Neural progenitor cell (in vitro differentiated cells): Measurements from ENCODE around the gene RNASE9. TPM values are rescaled to one million over a fixed set of nuclear protein-coding genes. Genes with fewer than 3 reads are reported as not detected.
"Not testable (repeated sequence)": the region's sequence is repeated elsewhere in the genome, so short reads cannot be mapped to it uniquely, and the experiment has no call there.

Experiments used
- DNase-seq: peaks from one replicate; pipeline ENCODE4 v3.0.0-alpha.2; 2016; ENCODE audit warnings: low spot score
- H2AFZ ChIP-seq: fragments of 200-600 bp; sonication (generic); replicated peaks from 2 replicates; pipeline ENCODE4 v1.6.1; 2016; ENCODE audit warnings: antibody characterized with exemption
- H3F3A ChIP-seq: fragments of 200-600 bp; sonication (generic); 2 replicates; pipeline ENCODE4 v1.6.1; 2016; ENCODE audit warnings: antibody characterized with exemption, low read depth
- H3K27ac ChIP-seq: fragments of 200-600 bp; sonication (generic); 2 replicates; pipeline ENCODE4 v1.5.1; 2016; ENCODE audit warnings: mild to moderate bottlenecking
- H3K27me3 ChIP-seq: fragments of 200-600 bp; sonication (generic); 2 replicates; pipeline ENCODE4 v1.6.1; 2016; ENCODE audit warnings: mild to moderate bottlenecking, moderate library complexity
- H3K36me3 ChIP-seq: fragments of 200-600 bp; sonication (generic); 2 replicates; pipeline ENCODE4 v1.5.1; 2016
- H3K4me1 ChIP-seq: fragments of 200-600 bp; sonication (generic); 2 replicates; pipeline ENCODE4 v1.6.1; 2016; ENCODE audit warnings: mixed run types
- H3K4me2 ChIP-seq: fragments of 200-600 bp; sonication (generic); 2 replicates; pipeline ENCODE4 v1.6.1; 2016
- H3K4me3 ChIP-seq: fragments of 200-600 bp; sonication (generic); 2 replicates; pipeline ENCODE4 v1.5.1; 2016
- H3K79me2 ChIP-seq: fragments of 200-600 bp; sonication (generic); 2 replicates; pipeline ENCODE4 v1.6.1; 2016; ENCODE audit warnings: low read depth
- H3K9ac ChIP-seq: fragments of 200-600 bp; sonication (generic); 2 replicates; pipeline ENCODE4 v1.6.1; 2016
- H3K9me3 ChIP-seq: fragments of 200-600 bp; sonication (generic); 2 replicates; pipeline ENCODE4 v1.5.1; 2016; ENCODE audit warnings: low read depth
- H4K20me1 ChIP-seq: fragments of 200-600 bp; sonication (generic); 2 replicates; pipeline ENCODE4 v1.6.1; 2016; ENCODE audit warnings: low read depth
- H3K27ac Mint-ChIP-seq: 3 replicates; pipeline ENCODE4 v1.8.0; 2021; ENCODE audit warnings: mixed read lengths
- H3K27me3 Mint-ChIP-seq: 2 replicates; pipeline ENCODE4 v1.8.0; 2022; ENCODE audit warnings: low read depth, mild to moderate bottlenecking, inconsistent platforms, moderate library complexity, mixed read lengths; ENCODE audit not compliant: insufficient read depth
- H3K36me3 Mint-ChIP-seq: 3 replicates; pipeline ENCODE4 v1.8.0; 2021; ENCODE audit warnings: mixed read lengths
- H3K4me1 Mint-ChIP-seq: 3 replicates; pipeline ENCODE4 v1.8.0; 2021; ENCODE audit warnings: mixed read lengths
- H3K4me3 Mint-ChIP-seq: 3 replicates; pipeline ENCODE4 v1.8.0; 2021; ENCODE audit warnings: mild to moderate bottlenecking, moderate library complexity, mixed read lengths
- H3K9me3 Mint-ChIP-seq: 3 replicates; pipeline ENCODE4 v1.8.0; 2020; ENCODE audit warnings: mixed read lengths
- EZH2 ChIP-seq: fragments of 200-600 bp; sonication (generic); IDR thresholded peaks from 2 replicates; pipeline ENCODE4 v1.6.1; 2017; ENCODE audit warnings: antibody characterized with exemption, mild to moderate bottlenecking, moderate library complexity
- EZH2phosphoT487 ChIP-seq: fragments of 200-600 bp; sonication (generic); IDR thresholded peaks from 2 replicates; pipeline ENCODE4 v1.6.1; 2017; ENCODE audit warnings: antibody characterized with exemption
- total RNA-seq: library from RNA; depleted of rRNA; stranded (reverse); fragments of >200 nt; gene quantifications from 2 replicates; pipeline ENCODE4 v1.2.3, GENCODE V29; 2015; ENCODE audit warnings: low replicate concordance
- TF ChIP-seq, protein P1 (sequence below): fragments of 200-600 bp; sonication (generic); IDR thresholded peaks from 2 replicates; pipeline ENCODE4 v1.5.1; 2017; ENCODE audit warnings: antibody characterized with exemption, mild to moderate bottlenecking

Gene RNASE9
- total RNA-seq, 1 donor from 2014 or later, result not detected

DNA sequence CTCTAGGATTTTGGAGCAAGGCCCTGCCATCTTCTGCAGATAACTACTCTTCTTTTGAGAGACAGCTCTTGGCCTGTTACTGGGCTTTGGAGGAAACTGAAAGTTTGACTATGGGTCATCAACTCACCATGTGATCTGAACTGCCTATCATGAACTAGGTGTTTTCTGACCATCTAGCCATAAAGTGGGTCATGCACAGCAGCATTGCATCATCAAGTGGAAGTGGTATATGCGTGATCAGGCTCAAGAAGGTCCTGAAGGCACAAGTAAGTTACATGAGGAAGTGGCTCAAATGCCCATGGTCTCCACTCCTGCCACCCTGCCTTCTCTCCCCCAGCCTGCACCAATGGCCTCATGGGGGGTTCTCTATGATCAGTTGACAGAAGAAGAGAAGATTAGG, 9.9 kb upstream of the RNASE9 start:
- not testable (repeated sequence) for H3K36me3 ChIP-seq, H3K9me3 ChIP-seq, H3K27ac ChIP-seq, H3K27me3 Mint-ChIP-seq, H3K79me2 ChIP-seq, H3K27me3 ChIP-seq, H3K27ac Mint-ChIP-seq, H3K4me3 ChIP-seq, H3K4me2 ChIP-seq, H3K9me3 Mint-ChIP-seq, H3K4me1 Mint-ChIP-seq, H4K20me1 ChIP-seq, H3K4me3 Mint-ChIP-seq, H3K4me1 ChIP-seq, H2AFZ ChIP-seq, H3F3A ChIP-seq, H3K36me3 Mint-ChIP-seq, H3K9ac ChIP-seq, DNase-seq

DNA sequence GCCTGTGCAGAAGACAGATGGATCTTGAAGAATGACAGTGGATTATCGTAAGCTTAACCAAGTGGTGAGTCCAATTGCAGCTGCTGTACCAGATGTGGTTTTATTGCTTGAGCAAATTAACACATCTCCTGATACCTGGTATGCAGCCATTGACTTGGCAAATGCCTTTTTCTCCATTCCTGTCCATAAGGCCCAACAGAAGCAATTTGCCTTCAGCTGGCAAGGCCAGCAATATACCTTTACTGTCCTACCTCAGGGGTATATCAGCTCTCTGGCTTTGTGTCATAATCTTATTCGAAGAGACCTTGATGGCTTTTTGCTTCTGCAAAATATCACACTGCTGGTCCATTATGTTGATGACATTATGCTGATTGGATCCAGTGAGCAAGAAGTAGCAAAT, 9.0 kb upstream of the RNASE9 start:
- H3K27me3 Mint-ChIP-seq, H3K4me3 Mint-ChIP-seq, H3K9ac ChIP-seq, H3K79me2 ChIP-seq, H3K9me3 Mint-ChIP-seq, H3K4me1 ChIP-seq, H3K9me3 ChIP-seq, H4K20me1 ChIP-seq, H3K27me3 ChIP-seq, H3K27ac Mint-ChIP-seq, H2AFZ ChIP-seq, DNase-seq, H3K4me1 Mint-ChIP-seq, H3K36me3 ChIP-seq, H3K4me3 ChIP-seq, H3K27ac ChIP-seq, H3F3A ChIP-seq, H3K36me3 Mint-ChIP-seq, H3K4me2 ChIP-seq: not testable (repeated sequence)

- Histone ChIP-seq H3K4me1 (peaks cover 10% of the 10 kb centered on the region), H3K36me3 (no peaks in the 10 kb centered on the region), H3K9me3 (no peaks in the 10 kb centered on the region), H3K79me2 (no peaks in the 10 kb centered on the region), H3K27me3 (no peaks in the 10 kb centered on the region), H4K20me1 (no peaks in the 10 kb centered on the region), H3K27ac (no peak overlapping the region), H2AFZ (no peak overlapping the region), H3K4me3 (no peak overlapping the region), H3F3A (no peaks in the 10 kb centered on the region), H3K9ac (no peak overlapping the region), H3K4me2 (no peak overlapping the region)
- peaks cover 3% of the 10 kb centered on the region for H3K27me3 Mint-ChIP-seq
- peaks cover 8% of the 10 kb centered on the region for H3K9me3 Mint-ChIP-seq
- TF ChIP-seq EZH2, result no peak
- TF ChIP-seq, protein P1, sequence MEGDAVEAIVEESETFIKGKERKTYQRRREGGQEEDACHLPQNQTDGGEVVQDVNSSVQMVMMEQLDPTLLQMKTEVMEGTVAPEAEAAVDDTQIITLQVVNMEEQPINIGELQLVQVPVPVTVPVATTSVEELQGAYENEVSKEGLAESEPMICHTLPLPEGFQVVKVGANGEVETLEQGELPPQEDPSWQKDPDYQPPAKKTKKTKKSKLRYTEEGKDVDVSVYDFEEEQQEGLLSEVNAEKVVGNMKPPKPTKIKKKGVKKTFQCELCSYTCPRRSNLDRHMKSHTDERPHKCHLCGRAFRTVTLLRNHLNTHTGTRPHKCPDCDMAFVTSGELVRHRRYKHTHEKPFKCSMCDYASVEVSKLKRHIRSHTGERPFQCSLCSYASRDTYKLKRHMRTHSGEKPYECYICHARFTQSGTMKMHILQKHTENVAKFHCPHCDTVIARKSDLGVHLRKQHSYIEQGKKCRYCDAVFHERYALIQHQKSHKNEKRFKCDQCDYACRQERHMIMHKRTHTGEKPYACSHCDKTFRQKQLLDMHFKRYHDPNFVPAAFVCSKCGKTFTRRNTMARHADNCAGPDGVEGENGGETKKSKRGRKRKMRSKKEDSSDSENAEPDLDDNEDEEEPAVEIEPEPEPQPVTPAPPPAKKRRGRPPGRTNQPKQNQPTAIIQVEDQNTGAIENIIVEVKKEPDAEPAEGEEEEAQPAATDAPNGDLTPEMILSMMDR, result no peak
- TF ChIP-seq EZH2phosphoT487, result no peak
- no peak overlapping the region for H3K27ac Mint-ChIP-seq
- H3K36me3 Mint-ChIP-seq, result no peaks in the 10 kb centered on the region
- no peak overlapping the region for H3K4me3 Mint-ChIP-seq
- DNase-seq, result no peak
- no peaks in the 10 kb centered on the region for H3K4me1 Mint-ChIP-seq
Measured at GRCh38 chr14:20569066-20569465, 8.2 kb upstream of the RNASE9 start.

DNA sequence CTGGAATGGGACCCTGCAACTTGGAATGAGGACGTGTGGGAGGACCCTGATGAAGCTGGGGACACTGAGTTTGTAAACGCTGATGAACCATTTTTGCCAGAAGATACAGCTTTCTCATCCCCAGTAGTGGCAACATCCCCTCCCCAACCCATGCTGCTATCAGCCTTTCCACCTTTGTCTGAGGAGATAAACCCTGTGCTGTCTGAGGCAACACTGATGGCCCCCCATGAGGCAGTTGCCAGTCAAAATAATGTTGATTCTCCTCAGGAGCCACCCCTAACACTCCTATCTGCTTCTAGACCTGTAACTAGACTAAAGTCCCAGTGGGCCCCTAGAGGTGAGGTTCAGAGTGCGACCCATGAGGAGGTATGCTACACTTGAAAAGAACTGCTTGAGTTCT, 7.5 kb upstream of the RNASE9 start:
- H4K20me1 ChIP-seq, result no peaks in the 10 kb centered on the region
- H3K4me1 ChIP-seq, result peaks cover 10% of the 10 kb centered on the region
- Mint-ChIP-seq H3K4me3 (no peak overlapping the region), H3K36me3 (no peaks in the 10 kb centered on the region), H3K27me3 (peaks cover 3% of the 10 kb centered on the region), H3K9me3 (peaks cover 8% of the 10 kb centered on the region), H3K27ac (no peak overlapping the region), H3K4me1 (no peaks in the 10 kb centered on the region)
- no peaks in the 10 kb centered on the region for H3K79me2 ChIP-seq
- H3K27ac ChIP-seq, result no peak overlapping the region
- H3K4me3 ChIP-seq, result no peak overlapping the region
- no peak overlapping the region for H2AFZ ChIP-seq
- DNase-seq, result no peak
- no peak for TF ChIP-seq EZH2
- TF ChIP-seq EZH2phosphoT487, result no peak
- TF ChIP-seq, protein P1, result no peak
- no peaks in the 10 kb centered on the region for H3K36me3 ChIP-seq
- no peaks in the 10 kb centered on the region for H3F3A ChIP-seq
- H3K4me2 ChIP-seq, result no peak overlapping the region
- no peaks in the 10 kb centered on the region for H3K27me3 ChIP-seq
- no peaks in the 10 kb centered on the region for H3K9me3 ChIP-seq
- no peak overlapping the region for H3K9ac ChIP-seq

GRCh38 chr14:20567199-20567598, 6.4 kb upstream of the RNASE9 start:
- not testable (repeated sequence) for H3K79me2 ChIP-seq, H3K36me3 ChIP-seq, H3K27me3 Mint-ChIP-seq, H3K27ac ChIP-seq, H4K20me1 ChIP-seq, H3K4me1 Mint-ChIP-seq, H3K4me3 ChIP-seq, H3K36me3 Mint-ChIP-seq, H3K9me3 ChIP-seq, H3K4me3 Mint-ChIP-seq, H3K9ac ChIP-seq, H3K9me3 Mint-ChIP-seq, H3K27me3 ChIP-seq, H2AFZ ChIP-seq, H3K4me1 ChIP-seq, DNase-seq, H3K27ac Mint-ChIP-seq, H3K4me2 ChIP-seq, H3F3A ChIP-seq
